ENCODE measurements around the gene ZNF438.

DNA sequence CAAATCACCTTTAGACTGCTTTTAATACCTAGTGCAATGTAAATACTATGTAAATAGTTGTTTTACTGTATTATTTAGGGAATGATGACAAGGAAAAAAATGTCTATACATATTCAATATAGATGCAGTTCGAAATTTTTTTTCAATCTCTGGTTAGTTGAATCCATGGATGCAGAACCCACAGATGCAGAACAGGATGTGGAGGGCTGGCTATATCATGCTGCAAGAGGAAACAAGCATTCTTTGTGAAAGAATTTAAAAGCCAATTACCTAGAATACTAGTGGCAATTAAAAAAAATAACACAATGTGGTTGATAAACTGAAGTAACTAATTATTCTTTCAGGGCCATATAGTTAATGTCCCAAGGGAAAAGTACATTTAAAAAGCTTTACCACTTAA is 170.4 kb downstream of the ZNF438 start:
- TF ChIP-seq POLR2A (IDR thresholded peaks at IDR 0.05) (no peak), EP300 (IDR thresholded peaks at IDR 0.05) (no peak)
- TF ChIP-seq, protein P1, sequence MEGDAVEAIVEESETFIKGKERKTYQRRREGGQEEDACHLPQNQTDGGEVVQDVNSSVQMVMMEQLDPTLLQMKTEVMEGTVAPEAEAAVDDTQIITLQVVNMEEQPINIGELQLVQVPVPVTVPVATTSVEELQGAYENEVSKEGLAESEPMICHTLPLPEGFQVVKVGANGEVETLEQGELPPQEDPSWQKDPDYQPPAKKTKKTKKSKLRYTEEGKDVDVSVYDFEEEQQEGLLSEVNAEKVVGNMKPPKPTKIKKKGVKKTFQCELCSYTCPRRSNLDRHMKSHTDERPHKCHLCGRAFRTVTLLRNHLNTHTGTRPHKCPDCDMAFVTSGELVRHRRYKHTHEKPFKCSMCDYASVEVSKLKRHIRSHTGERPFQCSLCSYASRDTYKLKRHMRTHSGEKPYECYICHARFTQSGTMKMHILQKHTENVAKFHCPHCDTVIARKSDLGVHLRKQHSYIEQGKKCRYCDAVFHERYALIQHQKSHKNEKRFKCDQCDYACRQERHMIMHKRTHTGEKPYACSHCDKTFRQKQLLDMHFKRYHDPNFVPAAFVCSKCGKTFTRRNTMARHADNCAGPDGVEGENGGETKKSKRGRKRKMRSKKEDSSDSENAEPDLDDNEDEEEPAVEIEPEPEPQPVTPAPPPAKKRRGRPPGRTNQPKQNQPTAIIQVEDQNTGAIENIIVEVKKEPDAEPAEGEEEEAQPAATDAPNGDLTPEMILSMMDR (IDR thresholded peaks at IDR 0.05): no peak
